HG03097 (cell line): ENCODE results near the gene ADGRG6.

ENCODE experiments used
- ATAC-seq: cut with Tn5 transposase; IDR thresholded peaks from one replicate; pipeline ENCODE4 v1.9.1; 2021; ENCODE audit not compliant: unreplicated experiment, low FRiP score

ADGRG6 gene

DNA sequence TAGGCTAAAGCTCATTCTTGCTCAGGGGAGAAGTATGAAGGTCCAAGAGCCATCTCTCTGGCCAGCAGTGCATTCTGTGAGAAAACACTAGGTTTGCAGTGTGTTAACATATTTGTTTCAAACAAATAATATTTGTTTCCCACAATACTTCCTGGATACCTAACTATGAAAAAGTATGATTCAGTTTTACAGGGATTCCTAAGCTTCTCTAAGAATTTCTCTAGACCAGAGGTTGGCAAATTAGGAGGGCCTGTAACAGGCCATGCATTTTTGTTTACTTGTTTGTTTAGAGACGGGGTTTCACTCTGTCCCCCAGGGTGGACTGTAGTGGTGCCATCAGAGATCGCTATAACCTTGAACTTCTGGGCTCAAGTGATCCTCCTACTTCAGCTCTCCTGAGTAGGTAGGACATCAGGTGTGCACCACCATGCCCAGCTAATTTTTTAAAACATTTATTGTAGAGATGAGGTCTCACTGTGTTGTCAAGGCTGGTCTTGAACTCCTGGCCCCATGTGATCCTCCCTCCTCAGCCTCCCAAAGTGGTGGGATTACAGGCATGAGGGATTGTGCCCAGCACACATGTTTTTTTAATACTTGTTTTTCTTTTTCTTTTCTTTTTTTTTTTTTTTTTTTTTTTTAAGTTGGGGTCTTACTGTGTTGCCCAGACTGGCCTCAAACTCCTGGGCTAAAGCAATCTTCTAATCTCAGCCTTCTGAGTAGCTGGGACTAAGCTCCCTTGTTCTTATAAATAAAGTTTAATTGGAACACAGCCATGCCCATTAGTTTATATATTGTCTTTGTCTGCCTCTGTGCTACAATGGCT is 71.7 kb downstream of the ADGRG6 start:
- ATAC-seq: no peak

GRCh38 chr6:142374091-142374770 is 72.4 kb downstream of the ADGRG6 start:
- no peak for ATAC-seq

DNA sequence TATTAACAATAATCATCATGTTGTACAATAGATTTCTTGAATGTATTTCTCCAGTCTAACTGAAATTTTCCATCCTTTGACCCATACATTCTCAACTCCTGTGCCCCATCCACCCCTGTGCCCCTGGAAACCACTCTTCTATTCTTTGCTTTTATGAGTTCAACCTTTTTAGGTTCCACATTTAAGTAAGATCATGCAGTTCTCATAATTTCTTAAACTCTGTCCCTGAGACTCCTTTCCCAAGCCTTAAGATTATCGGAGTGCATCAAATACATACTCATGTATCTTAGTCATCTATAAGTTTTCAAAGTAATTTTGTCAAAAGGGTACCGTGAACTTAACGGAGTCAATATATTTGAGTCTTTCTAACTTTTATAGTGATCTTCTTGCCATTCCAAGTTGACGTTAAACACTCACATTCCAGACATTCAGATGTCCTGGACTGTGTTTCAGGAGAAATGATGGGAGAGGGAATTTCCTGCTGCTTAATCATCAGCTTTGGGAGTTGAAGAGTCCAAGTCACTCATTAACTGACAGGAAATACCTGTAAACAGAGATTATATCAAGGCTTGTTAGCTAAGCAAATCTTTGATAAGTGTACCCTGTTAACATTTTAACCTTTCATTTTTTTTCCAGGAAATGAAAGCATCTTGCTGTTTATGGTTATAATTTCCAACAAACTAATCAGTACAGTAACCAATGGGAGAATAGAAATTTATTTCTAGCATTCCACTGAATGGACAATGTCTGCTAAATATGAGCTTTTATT is 73.3 kb downstream of the ADGRG6 start:
- no peak for ATAC-seq

DNA sequence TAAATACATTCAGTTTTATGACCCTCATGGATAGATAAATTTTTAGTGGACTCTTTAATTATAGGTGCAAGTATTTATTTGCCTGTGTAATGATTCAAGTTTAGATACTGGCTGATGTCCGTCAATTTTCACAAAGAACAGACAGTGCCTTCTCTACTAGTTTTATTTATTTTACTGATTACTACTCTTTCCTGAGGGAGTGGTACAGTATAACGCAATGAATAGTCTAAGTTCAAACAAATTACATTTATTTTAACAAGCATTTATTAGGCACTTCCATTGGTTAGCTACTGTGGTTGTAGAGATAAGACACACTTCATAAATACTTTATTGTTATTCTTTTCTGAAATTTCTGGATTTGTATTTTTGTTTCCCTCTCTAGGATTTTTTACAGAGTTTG is 74.3 kb downstream of the ADGRG6 start:
- ATAC-seq: no peak

GRCh38 chr6:142376800-142377496 is 75.1 kb downstream of the ADGRG6 start:
- no peak for ATAC-seq

DNA sequence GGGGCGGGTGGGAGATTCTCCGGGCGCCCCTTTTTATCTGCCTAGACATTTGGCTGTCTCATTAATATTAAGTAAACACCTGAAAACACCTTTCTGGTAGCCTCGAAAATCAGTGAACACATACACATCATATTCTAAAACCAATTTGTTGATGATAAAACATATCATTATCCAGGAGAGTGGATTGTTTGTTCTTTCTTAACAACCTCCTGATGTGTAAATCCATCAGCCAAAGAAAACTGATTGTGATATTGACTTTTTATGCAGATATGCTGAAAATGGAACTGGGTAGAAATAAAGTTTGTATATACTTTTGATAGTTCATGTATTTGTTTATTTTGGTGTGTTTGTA is 75.7 kb downstream of the ADGRG6 start:
- no peak for ATAC-seq

GRCh38 chr6:142378138-142378875 is 76.5 kb downstream of the ADGRG6 start:
- no peak for ATAC-seq

DNA sequence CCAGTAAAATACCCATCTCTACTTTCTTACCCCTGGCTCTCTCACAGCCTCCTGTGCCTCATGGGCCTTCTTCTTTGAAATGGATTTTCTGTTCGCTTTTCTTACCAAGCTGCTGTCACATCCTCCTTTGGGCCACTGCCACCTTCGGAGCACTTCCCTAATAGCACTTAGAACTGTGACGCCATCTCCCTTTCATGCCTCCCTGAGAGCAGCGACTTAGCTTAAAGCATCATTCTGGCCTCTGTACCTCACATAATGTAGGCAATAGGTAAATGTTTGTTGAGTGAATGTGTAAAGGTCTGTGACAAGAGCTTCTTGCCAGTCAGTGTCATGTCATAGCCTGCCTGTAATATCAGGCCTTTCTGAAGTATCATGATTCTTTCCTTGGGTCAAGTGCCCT is 78.8 kb downstream of the ADGRG6 start:
- no peak for ATAC-seq

DNA sequence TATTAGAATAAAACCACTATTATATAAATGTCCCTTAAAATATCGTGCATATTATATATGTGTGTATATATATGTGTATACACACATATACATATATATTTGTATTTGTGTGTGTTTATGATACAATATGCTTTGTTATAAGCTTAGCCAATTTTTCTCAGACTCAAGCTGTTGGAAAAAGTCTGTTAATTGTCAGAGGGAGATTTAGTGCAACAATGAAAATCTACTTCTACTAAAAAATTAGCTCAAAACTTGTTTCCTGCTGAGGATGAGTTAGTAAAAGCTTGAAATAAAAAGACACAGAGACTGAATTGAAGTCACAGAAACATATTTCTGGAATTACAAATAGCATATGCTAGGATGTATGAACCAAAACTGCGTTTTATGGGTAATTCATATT is 79.4 kb downstream of the ADGRG6 start:
- no peak for ATAC-seq

- ATAC-seq: no peak
These were observed 80.1 kb downstream of the ADGRG6 start for GRCh38 chr6:142381845-142382378.

DNA sequence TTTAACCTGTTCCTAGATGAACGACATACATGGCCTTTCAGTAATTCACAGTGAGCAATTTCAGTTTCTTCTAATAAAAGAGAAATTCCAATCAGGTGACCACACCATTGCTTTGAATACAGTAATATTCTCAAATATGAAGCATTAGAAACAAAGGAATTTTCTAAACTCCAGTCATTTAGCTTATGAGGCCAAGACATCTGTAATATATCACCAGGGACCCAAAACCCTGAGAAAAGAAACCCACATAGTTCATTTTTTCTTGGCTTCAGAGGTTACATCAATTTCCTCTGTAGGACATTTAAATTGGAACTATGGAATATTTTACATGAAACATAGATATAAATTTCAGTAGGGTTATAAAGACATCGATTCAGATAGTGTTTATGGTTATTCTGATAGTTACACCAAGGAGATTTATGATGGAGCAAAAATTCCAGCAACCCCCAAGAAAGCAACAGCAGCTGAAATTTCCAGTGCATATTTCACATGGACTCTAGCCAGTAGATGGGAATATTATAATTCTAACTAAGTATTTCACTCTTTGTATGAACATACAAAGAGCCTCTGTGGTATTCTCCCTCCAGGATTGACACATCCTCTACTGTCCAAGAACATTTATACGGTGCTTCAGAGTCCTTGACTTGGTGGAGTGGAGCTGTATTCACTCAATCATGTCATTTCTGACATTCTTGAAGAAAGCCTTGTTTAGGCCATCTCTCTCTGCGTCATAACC is 82.9 kb downstream of the ADGRG6 start:
- ATAC-seq: no peak

DNA sequence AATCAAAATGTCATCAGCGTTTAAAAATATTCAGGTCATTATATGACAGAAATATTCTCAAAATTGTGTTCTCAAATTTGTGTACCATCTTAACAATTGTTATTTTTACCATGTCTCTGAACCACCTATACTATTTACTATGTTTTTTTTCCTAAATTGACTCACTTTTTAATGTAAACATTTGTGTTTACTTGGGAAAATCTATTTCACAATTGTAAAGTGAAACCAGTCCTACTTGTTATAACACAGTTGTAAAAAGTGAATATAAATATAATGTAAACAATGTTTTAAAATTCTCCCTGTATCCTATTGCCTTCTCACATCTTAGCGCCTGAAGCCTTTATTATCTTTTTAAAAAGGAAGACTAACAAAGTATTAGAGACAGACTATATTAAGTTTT is 83.5 kb downstream of the ADGRG6 start:
- ATAC-seq: no peak

DNA sequence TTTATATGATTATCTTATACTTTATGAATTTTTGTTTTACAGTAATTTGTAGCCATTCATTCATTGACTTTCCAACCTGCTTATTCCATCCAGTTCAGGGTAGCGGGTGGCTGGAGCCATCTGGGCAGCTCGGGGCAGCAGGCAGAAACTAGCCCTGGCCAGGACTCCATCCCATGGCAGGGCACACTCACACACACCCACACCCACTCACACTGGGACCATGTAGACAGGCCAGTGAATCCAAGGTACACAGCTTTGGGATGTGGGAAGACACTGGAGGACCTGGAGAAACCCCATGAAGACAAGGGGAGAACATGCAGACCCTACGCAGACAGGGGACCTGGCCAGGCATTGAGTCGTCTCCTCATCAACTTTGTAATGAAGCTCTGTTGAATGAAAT is 84.8 kb downstream of the ADGRG6 start:
- no peak for ATAC-seq

DNA sequence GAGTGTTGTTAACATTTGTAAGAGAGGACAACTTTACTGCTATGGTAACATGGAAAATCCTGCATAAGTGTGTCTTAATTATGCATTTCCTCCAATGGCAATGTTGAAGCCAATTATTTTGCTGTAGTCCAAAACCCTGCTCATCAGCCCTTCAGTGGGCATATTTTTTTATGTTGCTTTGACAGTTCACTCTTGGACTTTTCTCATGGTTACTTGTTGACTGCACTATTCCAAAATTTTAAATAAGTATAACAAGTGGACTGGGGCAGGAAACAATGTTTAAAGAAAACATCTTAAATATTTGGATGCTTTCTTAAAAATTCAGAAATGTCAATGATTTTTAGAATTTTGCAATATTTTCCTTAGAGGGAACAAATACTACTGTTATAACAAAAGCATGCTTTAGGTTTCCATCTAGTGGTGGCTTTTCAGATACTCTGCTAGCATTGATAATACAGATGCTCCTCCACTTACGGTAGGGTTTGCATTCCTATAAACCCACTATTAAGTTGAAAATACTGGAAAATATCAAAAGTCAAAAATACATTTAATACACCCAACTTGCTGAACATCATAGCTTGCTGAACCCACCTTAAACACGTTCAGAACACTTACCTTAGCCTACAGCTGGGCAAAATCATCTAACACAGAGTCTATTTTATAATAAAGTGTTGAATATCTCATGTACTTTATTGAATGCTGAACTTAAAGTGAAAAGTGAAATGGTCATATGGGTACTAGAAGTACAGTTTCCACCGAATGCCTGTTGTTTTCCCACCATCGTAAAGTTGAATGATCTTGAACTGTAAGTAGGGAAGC is 86.4 kb downstream of the ADGRG6 start:
- ATAC-seq: peak; percentile 64

DNA sequence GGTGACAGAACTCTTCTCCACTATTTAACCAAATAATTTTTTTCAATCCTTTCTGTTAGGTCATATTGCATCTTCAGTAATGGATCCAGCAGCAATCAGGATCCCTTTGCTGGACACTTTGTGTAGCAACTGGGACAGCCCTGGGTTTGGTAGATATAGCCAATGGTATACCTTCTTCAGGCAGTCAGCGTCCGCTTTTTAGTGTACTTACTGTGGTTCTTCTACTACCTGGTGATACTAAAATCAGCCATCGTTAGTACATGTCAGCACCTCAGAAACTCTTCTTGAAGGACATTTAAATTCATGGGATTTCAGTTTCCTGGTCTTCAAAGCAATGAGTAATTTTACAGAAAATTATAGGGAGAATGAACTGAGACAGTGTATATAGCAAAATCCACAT is 93.5 kb downstream of the ADGRG6 start:
- peak; percentile 12 for ATAC-seq

- peak; percentile 97 for ATAC-seq
These were observed 94.0 kb downstream of the ADGRG6 start for GRCh38 chr6:142395768-142396231.

DNA sequence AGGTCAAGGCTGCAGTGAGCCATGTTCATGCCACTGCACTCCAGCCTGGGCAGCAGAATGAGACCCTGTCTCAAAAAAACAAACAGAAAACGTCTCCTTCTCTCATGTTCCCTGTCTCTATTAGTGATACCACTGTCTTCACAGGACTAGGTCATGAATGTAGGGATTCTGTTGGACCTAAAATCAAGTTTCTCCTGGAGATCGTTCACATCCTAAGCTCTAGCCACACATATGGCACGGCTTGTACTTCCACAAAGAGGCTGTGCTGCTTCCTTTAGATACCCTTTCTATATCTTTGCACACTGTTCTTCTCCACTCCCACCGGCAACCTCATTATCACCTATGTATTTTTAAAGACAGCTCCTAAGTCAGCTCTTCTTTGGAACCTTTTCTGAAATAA is 96.5 kb downstream of the ADGRG6 start:
- no peak for ATAC-seq

- ATAC-seq: no peak
These were observed 97.9 kb downstream of the ADGRG6 start for GRCh38 chr6:142399739-142400138.
